Measurements from ENCODE around the gene MFAP2. TPM values are rescaled to one million over a fixed set of nuclear protein-coding genes. Genes with fewer than 3 reads are reported as not detected.
A peak's percentile ranks its signal among the peaks of the same experiment; 100 is the strongest.

MFAP2 gene
- total and polyA plus RNA-seq, 8 donors = 4.6 to 19.5 (median 8.7) TPM

GRCh38 chr1:17027403-17027802 lies 47.0 kb upstream of the MFAP2 start:
- Histone ChIP-seq H3K36me3 (peaks cover 0 to 22% (median 11%) of the 10 kb centered on the region in 3 donors), H3K27me3 (no peaks in the 10 kb centered on the region), H3K27ac (peak overlapping the region; percentile 22 to 84 (median 58)), H3K4me1 (peaks cover 10 to 35% (median 35%) of the 10 kb centered on the region in 3 donors), H3K4me3 (no peak overlapping the region), H3K9me3 (no peaks in the 10 kb centered on the region)
- DNase-seq (peak in 3 of 6 donors; percentile 44 to 62 (median 44)), FAIRE-seq (no peak), ATAC-seq (peak; percentile 26 to 63 (median 60))
- TF ChIP-seq CTCF (IDR thresholded peaks at IDR 0.05) = no peak
- 34 to 46% methylated on average over 5 of the region's 5 CpGs for WGBS, 2 donors
- intact Hi-C loops (cut with DNase I) = no loop called here

GRCh38 chr1:17024721-17025120 lies 44.3 kb upstream of the MFAP2 start:
- Histone ChIP-seq H3K9me3 (no peaks in the 10 kb centered on the region), H3K36me3 (peaks cover 0 to 46% (median 35%) of the 10 kb centered on the region in 3 donors), H3K4me3 (no peak overlapping the region), H3K27ac (no peak overlapping the region), H3K27me3 (no peaks in the 10 kb centered on the region), H3K4me1 (peaks cover 10 to 27% (median 23%) of the 10 kb centered on the region in 3 donors)
- 35 to 60% methylated on average over 1 of the region's 1 CpG for WGBS, 2 donors
- no peak for FAIRE-seq
- ATAC-seq = no peak
- intact Hi-C loops (cut with DNase I) = no loop called here
- DNase-seq = no peak
- TF ChIP-seq CTCF (IDR thresholded peaks at IDR 0.05) = no peak

- ATAC-seq (no peak), FAIRE-seq (no peak), DNase-seq (no peak)
- no peak overlapping the region for H3K4me3 ChIP-seq
- intact Hi-C loops (cut with DNase I) = no loop called here
- H3K4me1 ChIP-seq = peaks cover 10 to 19% (median 16%) of the 10 kb centered on the region in 3 donors
- H3K36me3 ChIP-seq = peaks cover 0 to 52% (median 38%) of the 10 kb centered on the region in 3 donors
- no peak overlapping the region for H3K27ac ChIP-seq
- no peaks in the 10 kb centered on the region for H3K27me3 ChIP-seq
- H3K9me3 ChIP-seq = no peaks in the 10 kb centered on the region
- TF ChIP-seq CTCF (IDR thresholded peaks at IDR 0.05) = no peak
- 89% methylated on average over 3 of the region's 3 CpGs for WGBS, 2 donors
Measured at GRCh38 chr1:17023573-17023972, 43.2 kb upstream of the MFAP2 start.

- Histone ChIP-seq H3K36me3 (peaks cover 0 to 56% (median 38%) of the 10 kb centered on the region in 3 donors), H3K4me3 (no peak overlapping the region), H3K27me3 (no peaks in the 10 kb centered on the region), H3K27ac (no peak overlapping the region), H3K9me3 (no peaks in the 10 kb centered on the region), H3K4me1 (peaks cover 10 to 14% (median 11%) of the 10 kb centered on the region in 3 donors)
- no peak for DNase-seq
- WGBS, 2 donors = 48 to 58% methylated on average over 4 of the region's 4 CpGs
- ATAC-seq = no peak
- intact Hi-C loops (cut with DNase I) = no loop called here
- no peak for TF ChIP-seq CTCF (IDR thresholded peaks at IDR 0.05)
- FAIRE-seq = no peak
Measured at GRCh38 chr1:17023102-17023501, 42.7 kb upstream of the MFAP2 start.

- 81 to 86% methylated on average over 10 of the region's 10 CpGs for whole genome bisulfite sequencing, 2 donors
- Histone ChIP-seq H3K4me3 (no peak overlapping the region), H3K27me3 (no peaks in the 10 kb centered on the region), H3K4me1 (peaks cover 2 to 3% (median 3%) of the 10 kb centered on the region in 3 donors), H3K9me3 (no peaks in the 10 kb centered on the region), H3K36me3 (peaks cover 0 to 56% (median 38%) of the 10 kb centered on the region in 3 donors), H3K27ac (no peak overlapping the region)
- intact Hi-C loops (cut with DNase I) = no loop called here
- FAIRE-seq (no peak), DNase-seq (peak in 1 of 6 donors; percentile 30), ATAC-seq (no peak)
- TF ChIP-seq CTCF (IDR thresholded peaks at IDR 0.05) = no peak
Measured at GRCh38 chr1:17021896-17022295, 41.5 kb upstream of the MFAP2 start.

All from pancreas (tissue), 10 donors.